A549 (cell line): ENCODE data around the gene IPO7.

Source experiments
- BHLHE40 ChIP-seq: IDR thresholded peaks from 2 replicates; pipeline ENCODE4 v1.6.1; 2012; ENCODE audit warnings: low read depth, low read length, inconsistent platforms
- EP300 ChIP-seq, 2 experiments: fragments of >200 bp; sonication (Bioruptor Twin); formaldehyde crosslinking; IDR thresholded peaks; 2 replicates in 1 of 2; 3 replicates in 1 of 2; pipeline ENCODE4 v1.6.1; 2016 to 2017
- JUNB ChIP-seq: fragments of >200 bp; sonication (Bioruptor Twin); formaldehyde crosslinking; IDR thresholded peaks from 2 replicates; pipeline ENCODE4 v1.6.1; 2016
- RAD21 ChIP-seq, 2 experiments: fragments of >200 bp in 1 of 2; sonication (Bioruptor Twin) in 1 of 2; formaldehyde crosslinking in 1 of 2; IDR thresholded peaks in 1 of 2; conservative IDR thresholded peaks in 1 of 2; 2 replicates in 1 of 2; 3 replicates in 1 of 2; pipeline ENCODE4 v1.6.1; 2012 to 2018; ENCODE audit warnings: inconsistent platforms in 1 of 2
- RCOR1 ChIP-seq: fragments of 150-350 bp; IDR thresholded peaks from 2 replicates; pipeline ENCODE4 v1.6.1; 2014; ENCODE audit warnings: antibody characterized with exemption, low read length, low read depth
- TF ChIP-seq, protein P1 (sequence below): fragments of >200 bp; sonication (Bioruptor Twin); formaldehyde crosslinking; IDR thresholded peaks from 3 replicates; pipeline ENCODE4 v1.5.1; 2016
- TF ChIP-seq, protein P2 (sequence below): fragments of 200-600 bp; sonication (generic); IDR thresholded peaks from 2 replicates; pipeline ENCODE4 v1.6.1; 2016; ENCODE audit warnings: antibody characterized with exemption, mild to moderate bottlenecking, moderate library complexity
- TF ChIP-seq, protein P3 (sequence below): fragments of 450-650 bp; IDR thresholded peaks from 2 replicates; pipeline ENCODE4 v1.6.1; 2014; ENCODE audit warnings: antibody characterized with exemption

GRCh38 chr11:9357041-9357440, 27.4 kb upstream of the IPO7 start:
- TF ChIP-seq, protein P1, sequence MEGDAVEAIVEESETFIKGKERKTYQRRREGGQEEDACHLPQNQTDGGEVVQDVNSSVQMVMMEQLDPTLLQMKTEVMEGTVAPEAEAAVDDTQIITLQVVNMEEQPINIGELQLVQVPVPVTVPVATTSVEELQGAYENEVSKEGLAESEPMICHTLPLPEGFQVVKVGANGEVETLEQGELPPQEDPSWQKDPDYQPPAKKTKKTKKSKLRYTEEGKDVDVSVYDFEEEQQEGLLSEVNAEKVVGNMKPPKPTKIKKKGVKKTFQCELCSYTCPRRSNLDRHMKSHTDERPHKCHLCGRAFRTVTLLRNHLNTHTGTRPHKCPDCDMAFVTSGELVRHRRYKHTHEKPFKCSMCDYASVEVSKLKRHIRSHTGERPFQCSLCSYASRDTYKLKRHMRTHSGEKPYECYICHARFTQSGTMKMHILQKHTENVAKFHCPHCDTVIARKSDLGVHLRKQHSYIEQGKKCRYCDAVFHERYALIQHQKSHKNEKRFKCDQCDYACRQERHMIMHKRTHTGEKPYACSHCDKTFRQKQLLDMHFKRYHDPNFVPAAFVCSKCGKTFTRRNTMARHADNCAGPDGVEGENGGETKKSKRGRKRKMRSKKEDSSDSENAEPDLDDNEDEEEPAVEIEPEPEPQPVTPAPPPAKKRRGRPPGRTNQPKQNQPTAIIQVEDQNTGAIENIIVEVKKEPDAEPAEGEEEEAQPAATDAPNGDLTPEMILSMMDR: no peak
- TF ChIP-seq, protein P2, sequence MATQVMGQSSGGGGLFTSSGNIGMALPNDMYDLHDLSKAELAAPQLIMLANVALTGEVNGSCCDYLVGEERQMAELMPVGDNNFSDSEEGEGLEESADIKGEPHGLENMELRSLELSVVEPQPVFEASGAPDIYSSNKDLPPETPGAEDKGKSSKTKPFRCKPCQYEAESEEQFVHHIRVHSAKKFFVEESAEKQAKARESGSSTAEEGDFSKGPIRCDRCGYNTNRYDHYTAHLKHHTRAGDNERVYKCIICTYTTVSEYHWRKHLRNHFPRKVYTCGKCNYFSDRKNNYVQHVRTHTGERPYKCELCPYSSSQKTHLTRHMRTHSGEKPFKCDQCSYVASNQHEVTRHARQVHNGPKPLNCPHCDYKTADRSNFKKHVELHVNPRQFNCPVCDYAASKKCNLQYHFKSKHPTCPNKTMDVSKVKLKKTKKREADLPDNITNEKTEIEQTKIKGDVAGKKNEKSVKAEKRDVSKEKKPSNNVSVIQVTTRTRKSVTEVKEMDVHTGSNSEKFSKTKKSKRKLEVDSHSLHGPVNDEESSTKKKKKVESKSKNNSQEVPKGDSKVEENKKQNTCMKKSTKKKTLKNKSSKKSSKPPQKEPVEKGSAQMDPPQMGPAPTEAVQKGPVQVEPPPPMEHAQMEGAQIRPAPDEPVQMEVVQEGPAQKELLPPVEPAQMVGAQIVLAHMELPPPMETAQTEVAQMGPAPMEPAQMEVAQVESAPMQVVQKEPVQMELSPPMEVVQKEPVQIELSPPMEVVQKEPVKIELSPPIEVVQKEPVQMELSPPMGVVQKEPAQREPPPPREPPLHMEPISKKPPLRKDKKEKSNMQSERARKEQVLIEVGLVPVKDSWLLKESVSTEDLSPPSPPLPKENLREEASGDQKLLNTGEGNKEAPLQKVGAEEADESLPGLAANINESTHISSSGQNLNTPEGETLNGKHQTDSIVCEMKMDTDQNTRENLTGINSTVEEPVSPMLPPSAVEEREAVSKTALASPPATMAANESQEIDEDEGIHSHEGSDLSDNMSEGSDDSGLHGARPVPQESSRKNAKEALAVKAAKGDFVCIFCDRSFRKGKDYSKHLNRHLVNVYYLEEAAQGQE: no peak
- TF ChIP-seq EP300 (IDR thresholded peaks at IDR 0.05): no peak
- TF ChIP-seq, protein P3, sequence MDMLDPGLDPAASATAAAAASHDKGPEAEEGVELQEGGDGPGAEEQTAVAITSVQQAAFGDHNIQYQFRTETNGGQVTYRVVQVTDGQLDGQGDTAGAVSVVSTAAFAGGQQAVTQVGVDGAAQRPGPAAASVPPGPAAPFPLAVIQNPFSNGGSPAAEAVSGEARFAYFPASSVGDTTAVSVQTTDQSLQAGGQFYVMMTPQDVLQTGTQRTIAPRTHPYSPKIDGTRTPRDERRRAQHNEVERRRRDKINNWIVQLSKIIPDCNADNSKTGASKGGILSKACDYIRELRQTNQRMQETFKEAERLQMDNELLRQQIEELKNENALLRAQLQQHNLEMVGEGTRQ: no peak
- TF ChIP-seq JUNB: no peak
- TF ChIP-seq RCOR1: no peak
- no peak for TF ChIP-seq RAD21 (conservative IDR thresholded peaks at IDR 0.05 in 1 of 2, IDR thresholded peaks at IDR 0.05 in 1 of 2)
- no peak for TF ChIP-seq BHLHE40
